Neural crest cell (in vitro differentiated cells): ENCODE measurements around the gene KRT85. TPM values are rescaled to one million over a fixed set of nuclear protein-coding genes. Genes with fewer than 3 reads are reported as not detected.
A peak's percentile ranks its signal among the peaks of the same experiment; 100 is the strongest.

ENCODE experiments used
- DNase-seq: peaks from one replicate; pipeline ENCODE4 v3.0.0; 2021; ENCODE audit warnings: low read depth, mixed read lengths, low spot score
- H3K27ac Mint-ChIP-seq: one replicate; pipeline ENCODE4 v1.8.0; 2021; ENCODE audit warnings: mild to moderate bottlenecking, mixed read lengths; ENCODE audit not compliant: unreplicated experiment
- H3K27me3 Mint-ChIP-seq: 2 replicates; pipeline ENCODE4 v1.8.0; 2021; ENCODE audit warnings: low read depth, mild to moderate bottlenecking, mixed read lengths
- H3K36me3 Mint-ChIP-seq: 2 replicates; pipeline ENCODE4 v1.8.0; 2021; ENCODE audit warnings: low read depth, mild to moderate bottlenecking, mixed read lengths
- H3K4me1 Mint-ChIP-seq: 2 replicates; pipeline ENCODE4 v1.8.0; 2021; ENCODE audit warnings: mixed read lengths
- H3K4me3 Mint-ChIP-seq: one replicate; pipeline ENCODE4 v1.8.0; 2021; ENCODE audit warnings: mild to moderate bottlenecking, mixed read lengths
- H3K9me3 Mint-ChIP-seq: 2 replicates; pipeline ENCODE4 v1.8.0; 2021; ENCODE audit warnings: mixed read lengths
- total RNA-seq: library from RNA; stranded (reverse); gene quantifications from 2 replicates; pipeline ENCODE4 v1.2.1, GENCODE V29; 2021
- TF ChIP-seq, protein P1 (sequence below): fragments of 200-600 bp; sonication (generic); conservative IDR thresholded peaks from 2 replicates; pipeline ENCODE4 v1.5.0; 2021; ENCODE audit warnings: antibody characterized with exemption, mild to moderate bottlenecking

KRT85 gene
- total RNA-seq, 1 donor from 2014 or later, result not detected

DNA sequence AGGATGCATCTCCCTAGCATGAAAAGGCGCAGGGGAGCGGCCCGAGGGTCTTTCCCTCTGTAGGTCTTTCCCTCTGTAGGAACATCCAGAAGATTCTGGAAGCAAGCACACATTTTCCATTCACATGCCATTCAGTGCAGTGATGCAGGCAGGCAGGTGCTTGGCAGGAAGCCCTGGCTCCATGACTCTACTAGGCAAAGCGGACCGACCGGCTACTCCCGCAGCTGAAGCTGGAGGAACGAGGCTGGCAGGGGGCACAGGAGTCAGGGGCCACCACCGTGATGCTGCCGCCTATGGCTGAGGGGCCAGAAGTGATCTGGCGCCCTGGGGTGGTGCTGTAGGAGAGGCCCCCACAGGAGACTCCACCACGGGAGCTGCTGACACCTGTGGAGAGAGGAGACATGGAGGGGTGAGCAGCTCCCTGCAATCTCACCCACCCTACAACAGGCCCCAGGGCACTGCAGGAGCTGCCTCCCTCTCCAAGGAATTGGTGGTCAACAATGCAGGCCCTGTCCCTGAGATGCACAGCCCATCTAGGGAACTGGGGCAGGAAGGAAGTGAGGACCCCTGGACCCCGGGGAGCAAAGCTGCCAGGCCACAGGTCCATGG is 6.5 kb downstream of the KRT85 start:
- H3K27ac Mint-ChIP-seq, result no peak overlapping the region
- no peaks in the 10 kb centered on the region for H3K36me3 Mint-ChIP-seq
- TF ChIP-seq, protein P1, sequence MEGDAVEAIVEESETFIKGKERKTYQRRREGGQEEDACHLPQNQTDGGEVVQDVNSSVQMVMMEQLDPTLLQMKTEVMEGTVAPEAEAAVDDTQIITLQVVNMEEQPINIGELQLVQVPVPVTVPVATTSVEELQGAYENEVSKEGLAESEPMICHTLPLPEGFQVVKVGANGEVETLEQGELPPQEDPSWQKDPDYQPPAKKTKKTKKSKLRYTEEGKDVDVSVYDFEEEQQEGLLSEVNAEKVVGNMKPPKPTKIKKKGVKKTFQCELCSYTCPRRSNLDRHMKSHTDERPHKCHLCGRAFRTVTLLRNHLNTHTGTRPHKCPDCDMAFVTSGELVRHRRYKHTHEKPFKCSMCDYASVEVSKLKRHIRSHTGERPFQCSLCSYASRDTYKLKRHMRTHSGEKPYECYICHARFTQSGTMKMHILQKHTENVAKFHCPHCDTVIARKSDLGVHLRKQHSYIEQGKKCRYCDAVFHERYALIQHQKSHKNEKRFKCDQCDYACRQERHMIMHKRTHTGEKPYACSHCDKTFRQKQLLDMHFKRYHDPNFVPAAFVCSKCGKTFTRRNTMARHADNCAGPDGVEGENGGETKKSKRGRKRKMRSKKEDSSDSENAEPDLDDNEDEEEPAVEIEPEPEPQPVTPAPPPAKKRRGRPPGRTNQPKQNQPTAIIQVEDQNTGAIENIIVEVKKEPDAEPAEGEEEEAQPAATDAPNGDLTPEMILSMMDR, result no peak
- no peak for DNase-seq
- H3K4me1 Mint-ChIP-seq, result no peaks in the 10 kb centered on the region
- no peaks in the 10 kb centered on the region for H3K27me3 Mint-ChIP-seq
- H3K4me3 Mint-ChIP-seq, result no peak overlapping the region
- H3K9me3 Mint-ChIP-seq, result no peaks in the 10 kb centered on the region

DNA sequence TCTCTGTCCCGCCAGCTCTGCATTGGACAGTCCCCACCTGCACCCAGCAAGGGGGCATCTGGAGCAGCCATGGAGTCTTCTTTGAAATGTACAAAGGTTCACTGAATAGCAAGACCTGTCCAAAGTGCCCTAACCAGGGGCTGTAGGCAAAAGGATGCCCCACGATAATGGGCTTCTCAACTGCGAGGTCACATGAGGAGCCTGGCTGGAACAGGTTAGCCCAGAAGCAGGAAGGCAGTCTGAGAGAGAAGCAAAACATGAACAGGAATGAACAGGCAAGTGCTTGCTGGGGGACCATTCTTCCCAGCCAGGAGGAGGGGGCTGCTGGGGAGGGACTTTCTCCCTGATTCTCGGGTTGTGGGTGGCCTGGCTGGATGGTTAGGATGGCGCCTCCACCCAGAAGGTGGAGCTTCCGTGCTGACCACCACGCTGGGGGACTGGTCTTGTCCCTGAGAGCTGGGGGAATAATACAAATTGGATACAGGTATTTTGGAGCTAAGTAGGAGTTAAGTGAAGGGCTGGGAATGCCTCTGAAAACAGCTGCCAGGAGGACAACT is 7.1 kb downstream of the KRT85 start:
- no peaks in the 10 kb centered on the region for H3K9me3 Mint-ChIP-seq
- H3K36me3 Mint-ChIP-seq, result no peaks in the 10 kb centered on the region
- peak overlapping the region; percentile 27 for H3K27ac Mint-ChIP-seq
- no peak overlapping the region for H3K4me3 Mint-ChIP-seq
- H3K27me3 Mint-ChIP-seq, result no peaks in the 10 kb centered on the region
- TF ChIP-seq, protein P1, result no peak
- no peaks in the 10 kb centered on the region for H3K4me1 Mint-ChIP-seq
- DNase-seq, result no peak

DNA sequence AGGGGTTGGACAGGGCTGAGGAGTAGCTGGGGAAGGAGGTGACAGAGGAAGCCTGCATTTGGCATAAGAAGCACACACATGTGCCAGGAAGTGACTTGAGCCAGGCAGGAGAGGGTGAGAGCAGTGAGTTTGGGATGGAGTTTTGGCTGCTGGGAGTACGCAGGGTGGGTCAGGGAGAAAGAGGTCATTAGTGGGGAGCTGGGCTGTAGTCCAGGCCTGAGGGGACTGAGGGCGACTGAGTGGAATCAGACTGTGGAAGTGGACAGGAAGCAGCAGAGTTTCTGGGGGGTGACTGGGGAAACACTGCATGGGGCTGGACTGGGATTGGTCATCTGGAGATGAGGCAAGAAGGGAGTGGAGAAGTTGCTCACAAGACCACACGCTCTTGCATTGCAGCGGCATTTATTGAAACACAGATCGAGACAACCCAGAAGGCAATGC is 7.6 kb downstream of the KRT85 start:
- H3K27me3 Mint-ChIP-seq, result no peaks in the 10 kb centered on the region
- H3K4me3 Mint-ChIP-seq, result no peak overlapping the region
- TF ChIP-seq, protein P1, result no peak

DNA sequence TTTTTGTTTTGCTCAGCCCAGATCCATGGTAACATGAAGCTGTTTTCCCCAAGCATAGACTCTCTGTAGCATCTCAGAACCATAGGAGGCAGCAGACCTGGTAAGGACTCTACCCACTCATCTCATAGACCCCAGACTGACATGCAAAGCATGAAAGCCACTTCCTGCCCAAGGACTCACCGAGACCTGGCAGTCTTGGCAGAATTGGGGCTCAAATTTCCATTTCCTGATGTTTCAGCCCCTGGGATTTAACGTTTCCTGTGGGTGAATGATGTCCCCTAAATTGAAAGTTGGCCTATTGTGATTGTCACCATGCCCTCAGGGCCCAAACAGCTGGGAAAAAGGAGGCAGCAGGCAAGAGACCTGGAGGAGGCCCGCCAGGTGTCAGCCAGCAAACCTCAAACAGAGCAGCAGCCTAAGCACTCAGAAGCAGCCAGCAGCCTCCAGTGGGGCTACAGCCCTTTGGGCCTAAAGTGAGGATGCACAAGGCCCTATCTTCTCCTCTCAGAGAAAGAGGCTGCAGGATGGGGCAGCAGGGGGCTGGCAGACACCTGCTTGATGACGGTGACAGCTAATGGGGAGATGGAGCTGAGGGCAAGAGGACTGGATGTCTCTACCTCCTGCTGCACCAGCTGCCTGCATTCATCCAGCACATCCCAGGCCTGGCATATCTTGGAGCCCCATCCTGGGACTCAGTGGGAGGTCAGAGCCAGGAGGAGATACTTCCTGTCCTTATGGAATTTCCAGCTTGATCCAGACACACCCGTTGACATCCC is 8.5 kb downstream of the KRT85 start:
- no peak for DNase-seq
- H3K9me3 Mint-ChIP-seq, result no peaks in the 10 kb centered on the region
- peaks cover 6% of the 10 kb centered on the region for H3K27me3 Mint-ChIP-seq
- TF ChIP-seq, protein P1, result no peak
- no peaks in the 10 kb centered on the region for H3K36me3 Mint-ChIP-seq
- no peak overlapping the region for H3K4me3 Mint-ChIP-seq
- H3K4me1 Mint-ChIP-seq, result no peaks in the 10 kb centered on the region
- no peak overlapping the region for H3K27ac Mint-ChIP-seq

More for the DNA sequence above, 7.6 kb downstream of the KRT85 start:
- Mint-ChIP-seq H3K36me3 (no peaks in the 10 kb centered on the region), H3K4me1 (no peaks in the 10 kb centered on the region), H3K27ac (peak overlapping the region; percentile 73), H3K9me3 (no peaks in the 10 kb centered on the region)
- no peak for DNase-seq

DNA sequence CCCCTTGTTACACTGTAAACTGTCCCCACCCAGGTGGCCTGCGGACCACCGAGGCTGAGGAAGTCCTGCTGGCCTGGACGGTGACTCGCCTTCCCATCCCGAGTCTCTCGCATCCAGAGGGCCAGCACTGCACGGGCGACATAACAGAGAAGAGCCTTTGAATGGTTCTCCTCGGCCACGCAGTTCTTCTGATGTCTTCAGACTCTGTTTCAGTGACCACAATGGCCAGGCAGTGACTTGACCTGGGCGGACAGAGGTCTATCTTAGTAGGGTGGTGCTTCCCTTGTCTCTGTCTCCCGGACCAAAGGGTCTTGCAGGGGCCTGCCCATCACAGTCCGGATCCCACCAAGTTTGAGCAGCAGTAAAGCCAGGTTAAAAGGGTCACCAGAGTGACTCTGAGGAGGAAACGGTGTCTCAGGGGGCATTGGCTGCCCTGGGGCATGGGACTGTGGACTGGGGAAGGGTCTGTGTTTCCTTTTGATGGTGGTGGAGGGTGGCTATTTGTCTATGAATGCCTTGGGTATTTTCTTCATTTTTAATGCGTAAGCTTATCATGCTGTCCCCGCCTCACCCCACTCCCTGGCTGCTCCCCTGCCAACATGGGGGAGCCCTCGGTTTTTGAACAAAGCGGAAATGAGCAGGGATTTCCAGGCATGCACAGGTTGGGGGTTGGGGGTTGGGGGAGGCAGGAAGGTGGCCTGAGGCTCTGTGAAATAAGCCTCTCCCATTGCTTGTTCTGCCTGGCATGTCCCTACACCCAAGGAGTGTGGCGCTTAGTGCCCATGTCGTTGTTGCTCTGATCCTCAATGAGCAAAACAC is 10.3 kb downstream of the KRT85 start:
- TF ChIP-seq, protein P1, result no peak
- no peaks in the 10 kb centered on the region for H3K4me1 Mint-ChIP-seq
- peaks cover 17% of the 10 kb centered on the region for H3K27me3 Mint-ChIP-seq

More for the DNA sequence above, 10.3 kb downstream of the KRT85 start:
- Mint-ChIP-seq H3K27ac (no peak overlapping the region), H3K36me3 (no peaks in the 10 kb centered on the region), H3K4me3 (no peak overlapping the region), H3K9me3 (no peaks in the 10 kb centered on the region)
- no peak for DNase-seq
